ENCODE data around the gene PDE2A. TPM values are rescaled to one million over a fixed set of nuclear protein-coding genes. Genes with fewer than 3 reads are reported as not detected.

The PDE2A gene
- total RNA-seq, 4 donors from 2014 or later: 40.6 to 68.8 (median 47.6) TPM

- peaks cover 0 to 5% (median 0%) of the 10 kb centered on the region in 4 donors for H3K27me3 ChIP-seq
- TF ChIP-seq CTCF (IDR thresholded peaks at IDR 0.05): no peak
- TF ChIP-seq EP300 (IDR thresholded peaks at IDR 0.05): no peak
- TF ChIP-seq POLR2AphosphoS5 (IDR thresholded peaks at IDR 0.05): no peak
- no peak for TF ChIP-seq POLR2A (IDR thresholded peaks at IDR 0.05; ENCODE audit: low read depth)
- intact Hi-C loops (cut with DNase I): no loop called here
- DNase-seq (ENCODE audit: extremely low spot score): no peak
- no peaks in the 10 kb centered on the region for H3K36me3 ChIP-seq
- no peaks in the 10 kb centered on the region for H3K4me1 ChIP-seq
- H3K4me3 ChIP-seq: no peak overlapping the region
- 70% methylated on average over 11 of the region's 13 CpGs for WGBS
- H3K9me3 ChIP-seq: no peaks in the 10 kb centered on the region
- no peak overlapping the region for H3K27ac ChIP-seq (replicated peaks in 1 of 4)
Measured at GRCh38 chr11:72652873-72653630, 21.2 kb downstream of the PDE2A start.

GRCh38 chr11:72652133-72652532 is 22.1 kb downstream of the PDE2A start:
- no peak for TF ChIP-seq POLR2AphosphoS5 (IDR thresholded peaks at IDR 0.05)
- TF ChIP-seq POLR2A (IDR thresholded peaks at IDR 0.05; ENCODE audit: low read depth): no peak
- no peak for TF ChIP-seq EP300 (IDR thresholded peaks at IDR 0.05)
- TF ChIP-seq CTCF (IDR thresholded peaks at IDR 0.05): no peak
- no peaks in the 10 kb centered on the region for H3K9me3 ChIP-seq
- no peaks in the 10 kb centered on the region for H3K27me3 ChIP-seq
- no peaks in the 10 kb centered on the region for H3K4me1 ChIP-seq
- no peak for DNase-seq (ENCODE audit: extremely low spot score)
- H3K4me3 ChIP-seq: no peak overlapping the region
- H3K27ac ChIP-seq (replicated peaks in 1 of 4): no peak overlapping the region
- intact Hi-C loops (cut with DNase I): no loop called here
- no peaks in the 10 kb centered on the region for H3K36me3 ChIP-seq

GRCh38 chr11:72649215-72649976 is 24.8 kb downstream of the PDE2A start:
- Histone ChIP-seq H3K36me3 (no peaks in the 10 kb centered on the region), H3K27ac (replicated peaks in 1 of 4) (no peak overlapping the region), H3K27me3 (no peaks in the 10 kb centered on the region), H3K4me3 (no peak overlapping the region), H3K9me3 (no peaks in the 10 kb centered on the region), H3K4me1 (no peaks in the 10 kb centered on the region)
- no peak for TF ChIP-seq POLR2A (IDR thresholded peaks at IDR 0.05; ENCODE audit: low read depth)
- no peak for TF ChIP-seq EP300 (IDR thresholded peaks at IDR 0.05)
- no peak for TF ChIP-seq POLR2AphosphoS5 (IDR thresholded peaks at IDR 0.05)
- no peak for TF ChIP-seq CTCF (IDR thresholded peaks at IDR 0.05)
- DNase-seq (ENCODE audit: extremely low spot score): no peak
- 94% methylated on average over 3 of the region's 5 CpGs for WGBS
- intact Hi-C loops (cut with DNase I): no loop called here

GRCh38 chr11:72648384-72649136 is 25.7 kb downstream of the PDE2A start:
- intact Hi-C loops (cut with DNase I): no loop called here

More at GRCh38 chr11:72648384-72649136, 25.7 kb downstream of the PDE2A start:
- TF ChIP-seq CTCF (IDR thresholded peaks at IDR 0.05) (no peak), POLR2A (IDR thresholded peaks at IDR 0.05; ENCODE audit: low read depth) (no peak), POLR2AphosphoS5 (IDR thresholded peaks at IDR 0.05) (no peak), EP300 (IDR thresholded peaks at IDR 0.05) (no peak)
- Histone ChIP-seq H3K9me3 (no peaks in the 10 kb centered on the region), H3K27ac (replicated peaks in 1 of 4) (no peak overlapping the region), H3K4me3 (no peak overlapping the region), H3K27me3 (no peaks in the 10 kb centered on the region), H3K36me3 (no peaks in the 10 kb centered on the region), H3K4me1 (peaks cover 0 to 2% (median under 1%) of the 10 kb centered on the region in 4 donors)
- DNase-seq (ENCODE audit: extremely low spot score): no peak
- WGBS: 76% methylated on average over 6 of the region's 7 CpGs

Measured in esophagus muscularis mucosa (tissue), 4 donors.